Activated naive CD4-positive, alpha-beta T cell treated with anti-CD3 and anti-CD28 coated beads for 36 hours (primary cell): Measurements from ENCODE around the gene CYP46A1. TPM values are rescaled to one million over a fixed set of nuclear protein-coding genes. Genes with fewer than 3 reads are reported as not detected.

Source experiments
- CTCF ChIA-PET: fragments of 350-600 bp; sonication (Branson Sonifier 250); formaldehyde crosslinking; loops from one replicate; lab custom pipeline; 2021; ENCODE audit warnings: antibody characterized with exemption; lab: Charles Lee
- DNase-seq: peaks from one replicate; pipeline ENCODE4 v3.0.0-alpha.2; 2020
- H3K27ac Mint-ChIP-seq: one replicate; pipeline ENCODE4 v1.8.0; 2021; ENCODE audit warnings: mild to moderate bottlenecking, mixed read lengths
- H3K27me3 Mint-ChIP-seq: one replicate; pipeline ENCODE4 v1.8.0; 2021; ENCODE audit warnings: low read depth, mixed read lengths
- H3K36me3 Mint-ChIP-seq: one replicate; pipeline ENCODE4 v1.8.0; 2021; ENCODE audit warnings: low read depth, mixed read lengths
- H3K4me1 Mint-ChIP-seq: one replicate; pipeline ENCODE4 v1.8.0; 2021; ENCODE audit warnings: low read depth, mixed read lengths
- H3K4me3 Mint-ChIP-seq: one replicate; pipeline ENCODE4 v1.8.0; 2021; ENCODE audit warnings: mild to moderate bottlenecking, moderate library complexity, mixed read lengths
- H3K9me3 Mint-ChIP-seq: one replicate; pipeline ENCODE4 v1.8.0; 2021; ENCODE audit warnings: mixed read lengths
- intact Hi-C: fragments of 100-400 bp; cut with micrococcal nuclease; formaldehyde crosslinking; loops from one replicate; pipeline ENCODE4 v1.15.1; 2023
- total RNA-seq, 2 experiments: library from RNA; stranded (reverse); gene quantifications; one replicate each; pipeline ENCODE4 v1.2.3, GENCODE V29; 2021

Gene CYP46A1
- total RNA-seq, 2 experiments from 2014 or later = 0.10 to 0.12 TPM

DNA sequence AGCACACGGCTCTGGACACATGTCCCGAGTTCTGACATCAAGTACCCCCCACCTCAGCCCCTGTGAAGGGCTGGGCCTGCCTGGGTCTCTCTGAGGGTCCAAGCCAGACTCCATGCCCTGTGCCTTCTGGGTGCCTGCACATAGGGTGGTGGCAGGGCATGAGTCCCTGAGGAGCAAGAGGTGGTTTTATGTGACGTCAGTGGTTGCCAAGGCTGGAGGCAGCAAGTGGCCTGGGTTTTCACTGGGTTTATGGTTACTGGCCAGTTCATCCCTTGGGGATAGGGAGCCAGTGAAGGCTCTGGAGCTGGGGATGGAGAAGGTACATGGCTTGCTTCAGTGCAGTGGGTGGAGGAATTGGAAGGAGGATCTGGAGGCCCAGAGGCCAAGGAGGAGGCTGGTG, 58.0 kb downstream of the CYP46A1 start:
- CTCF ChIA-PET = no interaction called here
- no peak overlapping the region for H3K4me3 Mint-ChIP-seq

DNA sequence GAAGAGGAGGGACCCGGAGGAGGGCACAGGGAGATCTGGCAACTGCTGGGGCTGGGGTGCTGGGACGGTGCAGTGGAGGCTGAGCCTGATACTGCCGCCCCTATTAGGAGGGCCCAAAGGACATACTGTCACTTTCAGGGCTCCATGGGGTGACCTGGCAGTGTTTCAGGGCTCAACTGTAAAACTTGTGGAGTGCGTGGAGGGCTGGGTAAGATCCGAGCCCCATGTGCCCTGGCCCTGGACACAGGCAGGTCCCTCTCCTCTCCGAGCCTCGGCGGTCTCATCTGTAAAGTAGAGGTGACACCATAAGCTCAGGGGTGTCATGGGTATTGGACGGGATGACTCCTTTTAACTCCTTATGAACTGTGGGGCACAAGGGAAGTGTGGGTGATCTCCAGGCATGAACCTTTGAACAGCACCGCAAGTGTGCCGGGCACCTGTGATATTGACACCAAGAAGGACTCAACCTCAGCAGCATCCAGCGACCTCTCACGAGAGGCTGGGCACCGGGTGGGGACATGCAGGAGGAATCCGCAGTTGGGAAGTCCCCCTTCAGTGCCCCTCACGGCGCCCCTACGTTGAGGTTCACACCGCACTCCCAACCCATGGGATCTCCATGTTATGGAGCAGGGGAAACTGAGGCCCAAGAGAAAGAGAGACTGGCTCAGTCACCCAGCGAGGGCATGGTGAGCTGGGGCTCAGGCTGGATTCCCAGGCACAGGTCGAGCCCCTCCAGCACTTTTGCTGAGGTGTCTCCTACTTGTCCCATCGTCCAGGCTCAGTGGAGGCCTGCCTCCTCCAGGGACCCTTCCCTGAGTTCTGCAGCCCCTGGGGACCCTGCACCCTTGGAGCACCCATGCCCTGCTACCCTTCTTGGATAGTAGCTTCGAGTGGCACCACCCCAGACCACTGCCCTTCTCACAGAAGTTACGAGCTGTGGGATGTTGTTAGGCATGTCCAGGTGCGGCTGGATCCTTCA, 58.7 kb downstream of the CYP46A1 start:
- no peaks in the 10 kb centered on the region for H3K9me3 Mint-ChIP-seq
- no peak for DNase-seq
- no peak overlapping the region for H3K4me3 Mint-ChIP-seq
- CTCF ChIA-PET = no interaction called here
- no peaks in the 10 kb centered on the region for H3K36me3 Mint-ChIP-seq
- intact Hi-C loops = loop anchor here (10.0 kb wide), 1 partner anchor 52 kb away; the partner anchor contains the start of gene EML1
- H3K27ac Mint-ChIP-seq = no peak overlapping the region
- H3K27me3 Mint-ChIP-seq = peaks cover 7% of the 10 kb centered on the region
- H3K4me1 Mint-ChIP-seq = peaks cover 12% of the 10 kb centered on the region

More for the DNA sequence above, 58.0 kb downstream of the CYP46A1 start:
- DNase-seq = no peak
- intact Hi-C loops = loop anchor here (10.0 kb wide), 1 partner anchor 53 kb away; the partner anchor contains the start of gene EML1
- Mint-ChIP-seq H3K36me3 (no peaks in the 10 kb centered on the region), H3K27me3 (peaks cover 12% of the 10 kb centered on the region), H3K9me3 (no peaks in the 10 kb centered on the region), H3K4me1 (peaks cover 12% of the 10 kb centered on the region), H3K27ac (no peak overlapping the region)

DNA sequence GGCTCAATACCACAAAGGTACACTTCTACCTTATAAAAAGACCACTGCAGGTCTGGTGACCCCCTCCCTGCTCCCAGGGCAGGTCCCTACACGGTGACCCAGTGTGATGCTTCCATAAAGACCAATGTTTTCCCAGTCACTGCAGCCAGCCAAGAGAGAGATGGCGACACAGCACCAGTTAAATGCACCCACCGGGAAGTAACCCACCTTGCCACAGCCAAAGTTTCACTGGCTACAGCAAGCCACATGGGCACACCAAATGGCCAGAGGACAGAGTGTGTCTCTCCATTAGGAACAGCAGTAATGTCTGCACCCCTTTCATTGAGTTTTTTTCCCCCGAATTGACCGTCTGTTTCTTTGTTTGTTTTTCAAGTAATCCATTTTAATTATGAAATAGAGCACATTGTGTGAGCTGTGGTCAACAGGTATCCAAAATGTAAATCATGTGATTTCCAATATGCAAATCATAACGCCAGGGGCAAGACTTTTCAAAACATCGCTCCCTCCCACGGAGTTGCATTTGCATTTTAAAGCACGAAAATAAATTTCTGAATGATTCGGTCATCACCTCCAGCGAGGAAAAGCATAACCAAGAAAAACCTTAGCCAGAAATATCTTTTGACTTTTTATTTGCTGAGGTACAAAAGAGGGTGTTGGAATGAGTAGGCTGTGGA, 60.2 kb downstream of the CYP46A1 start:
- no peaks in the 10 kb centered on the region for H3K9me3 Mint-ChIP-seq
- H3K4me1 Mint-ChIP-seq = peaks cover 12% of the 10 kb centered on the region
- intact Hi-C loops = loop anchor here (10.0 kb wide), 1 partner anchor 50 kb away; the partner anchor contains the start of gene EML1
- no peak overlapping the region for H3K4me3 Mint-ChIP-seq
- H3K27ac Mint-ChIP-seq = no peak overlapping the region
- CTCF ChIA-PET = interaction anchor here (0.6 to 0.7 kb wide), 2 partner anchors 83 to 364 kb away, joined by 3 read pairs; no protein-coding TSS in a partner anchor
- no peaks in the 10 kb centered on the region for H3K36me3 Mint-ChIP-seq
- H3K27me3 Mint-ChIP-seq = no peaks in the 10 kb centered on the region
- no peak for DNase-seq

DNA sequence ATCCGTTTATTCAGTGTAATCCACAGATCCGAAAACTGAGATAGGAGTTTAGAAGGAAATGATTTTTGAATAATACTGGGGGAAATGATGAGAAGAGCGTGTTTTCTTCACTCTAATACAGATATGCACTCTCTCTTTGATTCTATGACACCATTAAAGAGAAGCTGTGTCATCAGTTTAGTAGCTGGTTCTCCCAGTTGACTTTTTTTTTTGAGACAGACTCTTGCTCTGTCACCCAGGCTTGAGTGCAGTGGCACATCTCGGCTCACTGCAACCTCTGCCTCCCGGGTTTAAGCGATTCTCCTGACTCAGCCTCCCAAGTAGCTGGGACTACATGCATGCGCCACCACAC, 60.8 kb downstream of the CYP46A1 start:
- Mint-ChIP-seq H3K27me3 (no peaks in the 10 kb centered on the region), H3K36me3 (no peaks in the 10 kb centered on the region), H3K9me3 (no peaks in the 10 kb centered on the region), H3K4me3 (no peak overlapping the region), H3K27ac (no peak overlapping the region), H3K4me1 (peaks cover 12% of the 10 kb centered on the region)
- CTCF ChIA-PET = interaction anchor here (0.6 to 0.7 kb wide), 2 partner anchors 83 to 364 kb away, joined by 3 read pairs; no protein-coding TSS in a partner anchor
- intact Hi-C loops = loop anchor here (5.0 to 10.0 kb wide), 2 partner anchors 50 to 142 kb away; partner anchors contain the start of gene EML1
- no peak for DNase-seq

DNA sequence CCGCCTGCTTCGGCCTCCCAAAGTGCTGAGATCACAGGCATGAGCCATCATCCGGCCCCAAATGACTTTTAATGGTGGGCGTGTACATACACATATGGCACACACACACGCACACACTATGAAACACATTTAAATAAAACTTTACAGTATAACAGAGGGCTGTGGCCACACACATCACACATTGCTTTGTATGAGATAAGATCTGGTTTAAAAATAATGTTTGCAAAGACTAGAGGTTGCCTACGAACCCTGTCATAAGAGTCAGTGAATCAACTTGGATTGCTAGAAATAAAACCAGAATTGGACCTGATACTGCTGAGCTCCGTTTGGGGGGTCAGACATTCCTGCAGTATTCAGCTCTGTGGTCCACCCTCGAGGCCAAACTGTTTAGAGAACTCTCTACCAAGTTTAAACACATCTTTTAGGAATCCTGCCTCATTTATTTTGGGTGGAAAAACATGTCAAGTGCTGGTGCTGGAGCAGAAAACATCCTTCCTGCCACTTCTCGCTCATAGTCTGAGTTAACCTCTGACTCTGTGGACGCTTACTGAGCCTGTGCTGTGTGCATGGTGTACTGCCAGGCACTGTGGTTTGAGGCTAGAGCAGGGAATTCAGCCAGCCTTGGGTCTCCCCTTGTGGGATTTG, 61.3 kb downstream of the CYP46A1 start:
- H3K4me1 Mint-ChIP-seq = peaks cover 12% of the 10 kb centered on the region
- H3K9me3 Mint-ChIP-seq = no peaks in the 10 kb centered on the region
- intact Hi-C loops = loop anchor here (5.0 to 10.0 kb wide), 2 partner anchors 49 to 142 kb away; partner anchors contain the start of gene EML1
- no peak for DNase-seq
- CTCF ChIA-PET = interaction anchor here (0.7 to 2.2 kb wide), 2 partner anchors 15 to 365 kb away, joined by 3 to 9 read pairs; no protein-coding TSS in a partner anchor
- H3K4me3 Mint-ChIP-seq = no peak overlapping the region
- H3K27ac Mint-ChIP-seq = no peak overlapping the region
- no peaks in the 10 kb centered on the region for H3K36me3 Mint-ChIP-seq
- H3K27me3 Mint-ChIP-seq = no peaks in the 10 kb centered on the region

DNA sequence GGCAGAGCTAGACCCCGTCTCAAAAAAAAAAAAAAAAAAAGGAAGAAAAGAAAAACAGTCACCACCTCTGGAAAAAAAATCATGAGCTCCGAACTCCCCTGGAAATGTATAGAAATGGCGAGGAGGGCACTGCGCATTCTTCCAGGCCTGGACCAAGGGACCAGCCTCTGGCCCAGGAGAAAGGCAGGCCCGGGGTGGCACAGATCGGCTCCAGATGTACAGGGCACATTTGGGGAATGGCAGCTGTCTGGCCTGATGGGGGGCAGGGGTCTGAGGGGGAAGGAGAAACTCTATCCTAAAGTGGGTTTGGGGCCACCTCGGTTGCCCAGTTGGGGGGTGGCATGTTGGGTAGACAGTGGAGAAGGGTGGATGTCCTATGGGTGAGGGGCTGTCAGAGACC, 63.1 kb downstream of the CYP46A1 start:
- Mint-ChIP-seq H3K36me3 (no peaks in the 10 kb centered on the region), H3K9me3 (no peaks in the 10 kb centered on the region), H3K4me1 (peaks cover 15% of the 10 kb centered on the region), H3K4me3 (no peak overlapping the region), H3K27ac (no peak overlapping the region), H3K27me3 (peaks cover 10% of the 10 kb centered on the region)
- intact Hi-C loops = loop anchor here (5.0 to 10.0 kb wide), 2 partner anchors 48 to 140 kb away; partner anchors contain the start of gene EML1
- CTCF ChIA-PET = interaction anchor here (0.7 to 2.2 kb wide), 2 partner anchors 17 to 395 kb away, joined by 3 to 9 read pairs; no protein-coding TSS in a partner anchor
- no peak for DNase-seq

DNA sequence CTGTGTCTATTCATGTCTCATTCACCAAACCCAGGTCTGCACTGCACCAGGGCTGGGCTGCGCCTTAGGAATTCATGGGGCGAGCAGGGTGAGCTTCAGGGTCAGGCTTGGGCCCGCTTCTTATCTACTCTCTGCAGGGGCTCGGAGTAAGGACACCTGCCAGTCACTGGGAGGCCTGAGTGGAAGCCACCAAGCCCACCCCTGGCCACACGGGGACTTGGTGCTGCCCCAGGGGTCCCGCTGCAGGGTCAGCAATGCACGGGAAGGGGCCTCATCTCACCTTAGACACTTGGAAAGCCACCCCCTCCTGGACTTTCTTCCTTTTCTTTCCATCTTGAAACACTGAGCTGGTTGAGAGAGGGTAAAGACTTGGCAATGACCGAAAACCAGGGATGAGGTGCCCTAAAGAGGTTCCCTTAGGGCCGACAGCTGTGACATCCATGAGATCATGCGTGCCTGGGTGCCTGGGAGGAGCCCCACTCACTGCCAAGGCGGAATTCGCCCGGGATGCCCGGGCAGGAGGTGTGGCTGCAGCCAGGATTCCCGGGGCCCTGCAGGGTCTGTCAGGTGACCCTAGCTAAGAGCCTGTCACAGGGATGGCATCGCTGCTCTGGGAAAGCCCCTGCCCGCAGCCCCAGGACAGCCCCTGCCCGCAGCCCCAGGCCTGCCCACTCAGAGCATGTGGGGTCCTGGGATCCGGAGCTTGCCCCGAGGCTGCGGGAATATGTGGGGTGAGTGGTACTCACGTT, 63.7 kb downstream of the CYP46A1 start:
- peaks cover 11% of the 10 kb centered on the region for H3K27me3 Mint-ChIP-seq
- no peaks in the 10 kb centered on the region for H3K36me3 Mint-ChIP-seq
- H3K27ac Mint-ChIP-seq = no peak overlapping the region
- no peak for DNase-seq
- H3K9me3 Mint-ChIP-seq = no peaks in the 10 kb centered on the region
- CTCF ChIA-PET = interaction anchor here (0.7 to 2.2 kb wide), 2 partner anchors 18 to 395 kb away, joined by 3 to 9 read pairs; no protein-coding TSS in a partner anchor
- intact Hi-C loops = loop anchor here (5.0 to 10.0 kb wide), 2 partner anchors 47 to 140 kb away; partner anchors contain the start of gene EML1
- peaks cover 18% of the 10 kb centered on the region for H3K4me1 Mint-ChIP-seq
- H3K4me3 Mint-ChIP-seq = no peak overlapping the region

DNA sequence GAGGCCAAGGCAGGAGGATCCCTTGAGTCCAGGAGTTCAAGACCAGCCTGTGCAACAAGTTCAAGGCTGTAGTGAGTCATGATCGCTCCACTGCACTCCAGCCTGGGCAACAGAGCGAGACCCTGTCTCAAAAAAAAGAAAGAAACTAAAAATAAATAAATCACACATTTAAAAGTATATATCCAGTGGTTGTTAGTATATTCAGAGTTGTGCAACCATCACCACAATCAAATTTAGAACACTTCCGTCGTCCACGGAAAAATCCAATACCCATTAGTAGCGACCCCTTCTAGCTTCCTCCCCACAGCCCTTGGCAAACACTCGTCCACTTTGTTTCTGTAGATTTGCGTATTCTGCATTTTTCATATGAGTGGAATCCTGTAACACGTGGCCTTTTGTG, 64.4 kb downstream of the CYP46A1 start:
- intact Hi-C loops = loop anchor here (5.0 to 10.0 kb wide), 2 partner anchors 46 to 139 kb away; partner anchors contain the start of gene EML1
- no peak for DNase-seq
- no peaks in the 10 kb centered on the region for H3K9me3 Mint-ChIP-seq
- H3K27ac Mint-ChIP-seq = no peak overlapping the region
- CTCF ChIA-PET = no interaction called here
- peaks cover 22% of the 10 kb centered on the region for H3K4me1 Mint-ChIP-seq
- no peak overlapping the region for H3K4me3 Mint-ChIP-seq
- H3K27me3 Mint-ChIP-seq = peaks cover 16% of the 10 kb centered on the region
- no peaks in the 10 kb centered on the region for H3K36me3 Mint-ChIP-seq

DNA sequence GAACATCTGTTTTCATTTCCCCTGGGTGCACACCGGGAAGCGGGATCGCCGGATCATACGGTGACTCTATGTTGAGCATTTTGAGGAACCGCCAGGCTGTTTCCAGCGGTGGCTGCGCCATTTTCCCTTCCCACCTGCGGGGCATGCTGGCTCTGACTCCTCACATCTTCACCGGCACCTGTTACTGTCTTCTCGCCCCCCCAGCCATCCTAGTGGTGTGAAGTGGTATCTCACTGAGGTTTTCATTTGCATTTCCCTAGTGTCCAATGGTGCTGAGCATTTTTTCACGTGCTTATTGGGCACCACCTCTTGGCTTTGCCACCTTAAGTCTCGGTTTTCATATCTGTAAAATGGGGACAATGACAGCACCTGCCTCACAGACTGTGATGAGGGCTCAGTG, 65.0 kb downstream of the CYP46A1 start:
- H3K4me3 Mint-ChIP-seq = no peak overlapping the region
- H3K9me3 Mint-ChIP-seq = no peaks in the 10 kb centered on the region
- H3K36me3 Mint-ChIP-seq = no peaks in the 10 kb centered on the region
- H3K27ac Mint-ChIP-seq = no peak overlapping the region
- intact Hi-C loops = loop anchor here (5.0 to 10.0 kb wide), 2 partner anchors 46 to 138 kb away; partner anchors contain the start of gene EML1
- CTCF ChIA-PET = interaction anchor here (0.7 kb wide), 1 partner anchor 9 kb away, joined by 3 read pairs; no protein-coding TSS in a partner anchor
- H3K4me1 Mint-ChIP-seq = peaks cover 25% of the 10 kb centered on the region
- DNase-seq = no peak
- H3K27me3 Mint-ChIP-seq = peaks cover 19% of the 10 kb centered on the region

DNA sequence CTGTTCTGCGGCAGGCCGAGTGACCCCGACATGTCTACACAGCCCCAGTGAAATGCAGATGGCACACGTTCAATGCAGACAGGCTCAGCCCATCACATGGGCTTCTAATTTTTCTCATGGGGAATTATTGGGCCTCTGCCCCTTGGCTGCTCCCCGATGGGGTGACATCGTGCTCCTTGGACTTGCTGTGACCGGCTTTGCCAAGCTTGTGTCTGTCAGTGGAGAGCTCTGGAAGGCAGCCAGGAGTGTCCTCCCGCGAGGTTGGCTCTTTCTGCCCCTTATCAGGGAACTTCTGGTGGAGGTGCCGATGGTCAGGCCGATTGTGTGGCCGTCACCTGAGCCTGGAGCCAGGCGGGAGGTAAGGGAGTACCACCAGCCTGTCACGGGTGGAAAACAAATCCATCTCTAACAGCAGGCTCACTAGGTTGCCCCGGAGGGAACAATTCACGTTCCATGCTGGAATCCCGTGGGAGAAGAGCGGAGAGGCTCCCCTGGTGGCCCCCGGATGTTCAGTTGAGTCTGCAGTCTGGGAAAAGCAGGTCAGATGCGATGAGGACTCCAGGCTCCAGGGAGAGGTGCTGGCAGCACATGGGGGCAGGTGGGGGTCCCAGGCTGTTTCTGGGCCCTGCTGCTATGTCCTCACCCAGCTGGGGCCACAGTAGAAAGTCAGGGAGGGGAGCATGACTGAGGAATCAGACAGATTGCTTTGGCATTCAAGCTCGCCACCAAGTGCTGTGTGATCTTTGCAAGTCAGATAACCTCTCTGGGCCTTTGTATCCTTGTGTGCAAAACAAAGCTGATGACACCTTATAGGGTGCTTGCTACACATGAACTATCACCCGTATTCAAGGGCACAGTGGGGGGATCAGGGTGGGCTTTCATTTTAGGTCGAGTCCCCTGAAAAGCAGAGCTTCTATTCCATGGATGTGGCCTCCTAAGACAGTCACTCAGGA, 65.9 kb downstream of the CYP46A1 start:
- peaks cover 25% of the 10 kb centered on the region for H3K4me1 Mint-ChIP-seq
- CTCF ChIA-PET = interaction anchor here (0.7 kb wide), 2 partner anchors 10 to 22 kb away, joined by 3 read pairs; no protein-coding TSS in a partner anchor

More for the DNA sequence above, 65.9 kb downstream of the CYP46A1 start:
- intact Hi-C loops = loop anchor here (5.0 to 10.0 kb wide), 2 partner anchors 45 to 137 kb away; partner anchors contain the start of gene EML1
- no peaks in the 10 kb centered on the region for H3K9me3 Mint-ChIP-seq
- DNase-seq = no peak
- peaks cover 24% of the 10 kb centered on the region for H3K27me3 Mint-ChIP-seq
- H3K4me3 Mint-ChIP-seq = no peak overlapping the region
- no peaks in the 10 kb centered on the region for H3K36me3 Mint-ChIP-seq
- no peak overlapping the region for H3K27ac Mint-ChIP-seq
